NCI-H748 (cell line): ENCODE data around the gene PPTC7.
"Not testable (repeated sequence)": the region's sequence is repeated elsewhere in the genome, so short reads cannot be mapped to it uniquely, and the experiment has no call there.

ENCODE experiments used
- DNase-seq: peaks from one replicate; lab custom pipeline; 2025; ENCODE audit not compliant: unreplicated experiment; lab: John Stamatoyannopoulos, UW

PPTC7 gene

DNA sequence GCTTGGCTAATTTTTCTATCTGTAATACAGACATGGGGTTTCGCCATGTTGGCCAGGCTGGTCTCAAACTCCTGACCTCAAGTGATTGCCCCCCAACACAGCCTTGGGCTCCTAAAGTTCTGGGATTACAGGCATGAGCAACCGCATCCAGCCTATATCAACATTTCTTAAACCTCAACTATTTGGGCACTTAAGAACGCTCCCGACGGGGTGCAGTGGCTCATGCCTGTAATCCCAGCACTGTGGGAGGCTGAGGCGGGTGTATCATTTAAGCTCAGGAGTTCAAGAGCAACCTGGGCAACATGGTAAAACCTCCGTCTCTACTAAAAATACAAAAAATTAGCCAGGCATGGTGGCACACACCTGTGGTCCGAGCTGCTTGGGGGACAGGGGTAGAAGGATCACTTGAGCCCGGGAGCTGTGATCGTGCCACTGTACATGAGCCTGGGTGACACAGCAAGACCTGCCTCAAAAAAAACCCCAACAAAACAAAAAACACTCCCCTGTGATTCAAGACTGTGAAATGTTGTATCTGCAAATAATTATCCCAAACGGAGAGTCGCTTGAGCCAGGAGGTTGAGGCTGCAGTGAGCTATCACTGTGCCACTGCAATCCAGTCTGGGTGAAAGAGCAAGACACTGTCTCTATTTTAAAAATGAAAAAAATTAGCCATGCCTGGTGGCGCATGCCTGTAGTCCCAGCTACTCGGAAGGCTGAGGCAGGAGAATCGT lies 21.5 kb downstream of the PPTC7 start:
- no peak for DNase-seq

DNA sequence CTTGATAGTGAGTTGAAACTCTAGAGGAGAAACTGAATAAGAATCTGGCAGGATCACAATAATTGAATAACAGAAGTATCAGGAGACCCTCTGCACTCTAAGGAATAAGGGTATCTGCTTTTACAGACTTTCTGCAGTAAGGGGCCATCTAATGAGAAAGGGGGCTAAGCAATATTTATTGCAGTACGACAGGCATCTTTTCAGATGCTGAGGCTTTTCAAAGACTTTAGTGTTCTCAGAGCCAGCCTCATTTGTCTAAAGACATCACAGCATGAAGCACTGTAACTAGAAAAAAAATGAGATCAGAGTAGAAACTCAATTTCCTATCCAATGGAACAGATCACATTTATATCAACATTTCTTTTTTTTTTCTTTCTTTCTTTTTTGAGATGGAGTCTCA lies 22.2 kb downstream of the PPTC7 start:
- DNase-seq, result no peak

DNA sequence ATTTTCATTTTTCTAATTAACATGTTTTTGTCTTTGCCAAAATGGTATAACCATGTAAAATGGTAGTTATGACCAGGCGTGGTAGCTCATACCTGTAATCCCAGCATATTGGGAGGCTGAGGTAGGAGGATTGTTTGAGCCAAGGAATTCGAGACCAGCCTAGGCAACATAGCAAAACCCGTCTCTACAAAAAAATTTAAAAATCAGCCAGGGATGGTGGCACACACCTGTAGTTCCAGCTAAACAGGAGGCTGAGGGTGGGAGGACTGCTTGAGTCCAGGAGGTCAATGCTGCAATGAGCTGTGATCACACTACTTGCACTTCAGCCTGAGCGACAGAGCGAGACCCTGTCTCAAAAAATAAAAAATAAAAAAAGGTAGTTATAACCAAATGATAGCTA lies 23.1 kb downstream of the PPTC7 start:
- DNase-seq, result no peak

DNA sequence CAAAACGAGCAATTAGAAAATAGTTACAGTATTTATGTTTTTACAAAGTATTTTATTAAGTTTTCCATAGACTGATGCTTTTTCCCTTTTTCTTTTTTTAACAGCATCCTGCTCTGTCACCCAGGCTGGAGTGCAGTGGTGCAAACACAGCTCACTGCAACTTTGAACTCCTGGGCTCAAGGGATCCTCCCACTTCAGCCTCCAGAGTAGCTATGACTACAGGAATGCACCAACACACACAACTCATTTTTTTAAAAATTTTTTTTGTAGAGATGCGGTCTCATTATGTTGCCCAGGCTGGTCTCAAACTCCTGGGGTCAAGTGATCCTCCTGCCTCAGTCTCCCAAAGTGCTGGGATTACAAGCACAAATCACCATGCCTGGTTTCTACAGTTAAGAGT lies 24.2 kb downstream of the PPTC7 start:
- not testable (repeated sequence) for DNase-seq

DNA sequence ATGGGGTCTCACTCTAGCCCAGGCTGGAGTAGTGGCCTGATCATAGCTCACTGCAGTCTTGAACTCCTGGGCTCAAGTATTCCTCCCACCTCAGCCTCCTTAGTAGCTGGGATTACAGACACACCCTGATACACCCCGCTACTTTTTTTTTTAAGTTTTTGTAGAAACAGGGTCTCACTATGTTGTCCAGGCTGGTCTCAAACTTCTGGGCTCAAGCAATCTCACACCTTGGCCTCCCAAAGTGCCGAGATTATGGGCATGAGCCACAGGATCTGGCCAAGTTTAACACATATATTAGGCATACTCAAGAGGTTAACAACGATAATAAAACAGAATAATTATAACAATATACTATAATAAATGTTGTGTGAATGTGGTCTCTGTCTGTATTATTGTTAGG lies 25.8 kb downstream of the PPTC7 start:
- DNase-seq, result no peak

DNA sequence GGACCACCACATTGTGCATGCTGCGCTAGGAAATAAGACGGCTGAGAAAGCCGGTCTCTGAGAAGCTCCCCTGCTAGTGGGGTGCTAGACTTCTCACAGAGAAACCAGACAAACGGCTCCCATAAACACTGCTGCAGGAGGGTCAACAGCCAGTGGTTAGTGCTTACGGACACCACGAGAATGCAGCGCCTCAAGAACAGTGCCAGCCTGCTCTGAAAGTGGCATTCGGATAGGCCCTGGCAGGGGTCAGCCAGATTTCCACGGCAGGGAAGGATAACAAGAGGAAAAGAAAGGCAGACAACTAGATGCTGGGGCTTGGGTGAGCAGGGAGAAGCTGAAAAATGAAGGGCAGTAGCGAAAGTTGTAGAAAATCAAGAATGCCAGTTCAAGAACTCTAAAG lies 26.4 kb downstream of the PPTC7 start:
- no peak for DNase-seq

DNA sequence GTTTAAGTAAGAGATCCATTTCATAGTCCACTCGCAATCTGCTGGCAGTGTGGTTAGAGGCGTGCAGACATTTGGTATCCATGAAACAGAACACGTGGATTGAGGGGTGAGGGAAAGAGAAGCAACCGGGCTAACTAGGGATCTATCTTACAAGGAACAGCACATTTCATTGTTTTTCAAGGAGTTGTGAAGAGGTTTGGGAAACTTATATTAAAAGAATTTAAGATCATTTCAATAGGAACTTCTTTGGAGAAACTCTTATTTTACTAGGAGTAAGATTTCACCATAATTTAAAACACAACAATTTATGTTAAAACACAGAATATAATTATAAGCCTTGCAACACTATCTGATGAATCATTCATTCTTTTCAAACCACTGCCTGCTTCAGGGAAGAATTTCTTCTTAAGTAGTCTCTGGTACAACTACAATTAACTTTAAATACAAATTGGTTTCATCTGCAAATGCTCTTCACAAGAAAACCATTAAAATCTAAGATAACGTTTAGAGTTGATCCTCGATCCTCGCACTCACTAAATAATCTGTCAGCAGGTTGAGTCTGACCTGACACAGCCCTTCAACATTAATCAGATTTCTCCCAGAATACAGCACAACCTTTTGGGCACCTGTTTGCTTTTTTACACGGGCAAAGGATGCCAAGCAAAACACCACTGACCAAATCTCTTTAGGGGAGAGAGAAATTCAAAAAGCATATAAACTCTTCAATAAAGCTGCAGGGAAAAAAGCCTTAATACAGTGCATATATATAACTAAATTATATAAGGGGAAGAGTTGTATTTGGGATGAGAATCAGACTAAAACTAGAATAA lies 27.3 kb downstream of the PPTC7 start:
- no peak for DNase-seq

DNA sequence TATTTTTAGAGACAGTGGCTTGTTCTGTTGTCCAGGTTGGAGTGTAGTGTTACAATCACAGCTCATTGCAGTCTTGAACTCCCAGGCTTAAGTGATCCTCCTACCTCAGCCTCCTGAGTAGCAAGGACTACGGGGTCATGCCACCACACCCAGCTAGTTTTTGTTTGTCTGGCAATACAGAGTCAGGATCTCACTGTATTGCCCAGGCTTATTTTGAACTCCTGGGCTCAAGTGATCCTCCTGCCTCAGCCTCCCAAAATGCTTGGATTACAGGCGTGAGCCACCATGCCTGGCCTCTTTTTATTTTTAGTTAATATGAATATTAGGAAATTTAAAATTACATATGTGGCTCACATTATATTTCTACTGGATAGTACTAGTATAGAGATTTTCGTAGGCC lies 28.9 kb downstream of the PPTC7 start:
- DNase-seq, result no peak

DNA sequence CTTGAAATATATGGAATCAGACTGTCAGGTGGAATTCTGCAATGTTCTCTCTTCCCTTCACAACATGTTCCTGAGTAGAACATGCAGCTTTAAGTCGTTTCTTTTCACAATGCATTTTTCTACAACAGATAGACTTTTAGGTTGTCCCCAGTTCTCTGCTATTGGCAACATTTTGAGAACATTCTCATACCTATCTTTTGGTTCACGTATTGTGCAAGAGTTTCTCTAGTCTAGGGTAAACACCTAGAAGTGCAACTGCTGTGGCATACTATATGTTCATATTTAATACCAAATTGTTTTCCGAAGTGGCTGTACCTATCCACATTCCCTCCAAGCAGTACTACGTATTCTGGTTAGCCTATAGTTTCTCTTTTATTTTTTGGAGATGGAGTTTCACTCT lies 32.1 kb downstream of the PPTC7 start:
- DNase-seq, result no peak

DNA sequence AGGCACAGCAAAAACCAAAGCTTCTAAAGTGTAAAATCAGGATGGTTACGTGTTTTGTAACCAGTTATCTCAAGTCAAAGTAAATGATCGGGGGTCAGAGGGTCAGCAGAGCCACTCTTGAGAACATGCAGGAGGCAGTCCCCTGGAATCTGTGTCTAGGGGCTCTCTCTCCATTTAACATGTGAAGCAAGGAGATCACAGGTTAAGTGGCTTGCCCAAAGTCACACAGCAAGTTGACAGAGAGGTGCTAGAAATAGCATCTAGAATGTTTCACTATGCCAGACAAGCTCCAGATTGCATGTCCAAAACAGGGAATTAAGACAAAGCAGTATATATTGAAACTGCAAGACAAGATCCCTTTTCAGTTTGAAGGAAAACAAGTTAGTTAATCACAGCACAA lies 33.4 kb downstream of the PPTC7 start:
- DNase-seq, result no peak

DNA sequence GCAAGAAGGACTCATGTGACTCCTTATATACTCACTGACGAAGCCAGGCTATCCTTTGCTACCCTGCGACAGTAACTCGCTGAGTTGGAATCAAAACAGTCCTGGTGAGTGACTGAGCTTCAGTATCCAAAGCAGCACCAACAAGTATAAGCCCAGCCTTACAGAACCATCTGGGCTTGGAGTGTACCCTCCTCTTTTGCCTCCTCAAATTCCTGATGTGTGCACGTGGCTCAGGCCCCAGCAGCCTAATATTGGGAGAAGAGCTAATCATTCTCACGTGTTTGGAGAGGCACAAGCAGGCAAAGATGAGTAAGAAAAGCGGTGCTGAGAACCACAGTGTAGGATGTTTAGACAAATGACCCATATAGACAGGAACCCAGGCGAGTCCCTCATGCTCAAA lies 34.4 kb downstream of the PPTC7 start:
- no peak for DNase-seq

DNA sequence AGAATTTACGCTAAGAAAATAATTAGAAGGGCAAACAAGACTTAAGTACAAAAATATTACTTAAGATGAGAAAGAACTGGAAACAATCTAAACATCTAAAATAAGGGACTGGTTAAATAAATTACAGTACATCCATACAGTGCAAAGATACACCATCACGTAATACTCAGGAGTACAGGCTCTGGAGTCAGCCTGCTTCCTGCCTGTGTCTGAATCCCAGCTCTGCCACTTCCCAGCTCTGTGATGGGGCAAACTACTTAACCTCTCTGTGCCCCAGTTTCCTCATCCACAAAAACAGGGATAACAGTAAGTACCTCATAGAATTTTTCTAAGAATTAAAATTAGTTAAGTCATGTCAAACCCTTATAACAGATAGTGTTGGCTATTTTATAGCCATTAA lies 36.0 kb downstream of the PPTC7 start:
- no peak for DNase-seq

DNA sequence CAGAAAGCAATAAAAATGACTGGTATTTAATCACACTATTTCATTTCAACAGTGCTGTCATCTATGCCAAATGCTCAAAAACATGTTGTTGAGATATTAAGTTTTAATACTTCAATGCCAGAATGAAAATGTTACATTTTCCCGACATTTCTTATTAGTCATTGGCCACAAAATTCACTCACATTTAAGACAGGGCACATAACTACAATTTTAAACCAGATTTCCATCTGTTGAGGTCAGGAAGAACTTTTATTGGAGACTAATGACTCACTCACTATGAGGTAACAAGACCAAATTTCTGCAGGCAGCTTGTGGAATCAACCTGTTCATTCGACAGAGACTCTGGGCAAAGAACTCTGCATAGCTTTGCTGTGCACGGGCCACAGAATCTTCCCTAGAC lies 36.8 kb downstream of the PPTC7 start:
- DNase-seq, result no peak

DNA sequence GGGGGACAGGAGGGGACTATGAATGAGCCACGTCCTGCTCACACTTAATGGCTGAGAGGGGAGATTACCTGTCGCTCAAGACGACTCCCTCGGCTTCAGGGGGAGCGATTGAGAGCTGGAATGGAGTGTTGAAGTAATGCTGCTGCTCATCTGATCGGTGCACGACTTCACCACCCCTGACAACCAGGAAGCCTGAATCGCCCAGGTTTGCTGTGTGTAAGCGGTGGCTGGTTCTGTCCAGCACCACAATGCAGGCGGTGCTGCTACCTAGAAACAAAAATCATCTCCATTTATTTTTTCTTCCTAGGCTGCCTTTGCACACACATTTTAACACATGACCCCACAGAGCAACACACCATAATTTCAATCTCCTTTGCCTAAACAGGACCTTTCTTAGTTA lies 37.3 kb downstream of the PPTC7 start:
- DNase-seq, result no peak

DNA sequence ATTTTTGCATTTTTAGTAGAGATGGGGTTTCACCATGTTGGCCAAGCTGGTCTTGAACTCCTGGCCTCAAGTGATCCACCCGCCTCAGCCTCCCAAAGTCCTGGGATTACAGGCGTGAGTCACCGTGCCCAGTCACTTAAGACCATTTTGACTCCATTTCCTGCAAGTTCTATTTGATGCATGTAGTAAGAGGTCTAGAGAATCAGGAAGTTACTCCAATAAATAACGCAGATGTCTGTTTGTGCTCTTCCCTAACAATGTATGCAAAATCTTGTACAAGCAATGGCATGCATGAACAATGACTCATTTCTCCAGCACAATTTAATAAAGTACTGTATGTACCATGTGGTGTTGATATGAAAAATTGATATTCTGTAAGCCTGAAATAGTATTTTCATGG lies 37.9 kb downstream of the PPTC7 start:
- not testable (repeated sequence) for DNase-seq

DNA sequence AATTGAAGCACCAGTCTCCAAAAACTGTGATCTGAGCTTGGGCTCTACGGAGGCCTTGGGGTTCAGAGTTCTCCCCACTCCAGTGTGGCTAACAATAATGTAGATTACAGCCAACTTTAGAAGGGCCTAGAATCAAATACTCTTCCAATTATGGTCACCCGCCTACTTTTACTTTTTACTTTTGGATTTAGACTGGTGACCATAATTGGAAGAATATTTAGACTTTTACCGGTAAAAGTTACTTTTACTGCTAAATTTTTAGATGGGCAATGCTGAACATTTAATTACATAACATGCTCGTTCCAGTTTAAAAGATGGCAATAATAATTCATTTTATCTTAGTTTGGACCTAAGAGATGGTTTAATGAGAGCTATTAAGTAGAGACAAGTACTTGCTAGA lies 39.2 kb downstream of the PPTC7 start:
- DNase-seq, result no peak

DNA sequence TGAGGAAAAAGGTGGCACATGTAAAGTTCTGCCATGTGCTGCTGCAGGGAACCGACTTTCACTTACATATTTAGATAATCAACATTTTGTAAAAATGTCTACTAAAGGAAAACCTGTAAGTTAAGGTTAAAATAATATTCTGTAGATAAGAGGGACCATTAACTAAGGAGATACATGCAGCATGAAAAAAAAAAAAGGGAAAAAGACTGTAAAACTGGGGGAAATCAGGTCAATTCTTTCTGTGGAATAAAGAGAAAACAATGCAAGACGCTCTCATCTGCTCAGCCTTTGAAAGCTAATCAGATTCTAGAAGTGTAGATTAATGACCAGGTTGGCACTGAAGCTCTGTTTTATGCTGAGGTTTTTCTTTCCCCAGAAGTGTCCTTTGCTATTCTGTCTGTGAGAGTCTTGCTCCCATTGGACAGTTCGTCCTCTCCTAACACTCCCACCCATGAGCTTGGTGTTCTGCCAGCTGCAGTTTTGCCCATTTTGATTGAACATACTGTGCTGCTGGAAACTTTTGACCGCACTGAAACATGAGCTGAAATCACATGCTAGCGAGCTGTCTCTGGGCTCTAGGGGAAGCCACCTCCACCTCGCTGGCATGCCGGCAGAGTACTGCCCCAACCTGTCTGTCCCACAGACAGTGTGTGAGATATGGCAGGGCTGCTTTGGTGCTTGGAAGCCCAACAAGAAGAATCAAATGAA lies 39.7 kb downstream of the PPTC7 start:
- no peak for DNase-seq

DNA sequence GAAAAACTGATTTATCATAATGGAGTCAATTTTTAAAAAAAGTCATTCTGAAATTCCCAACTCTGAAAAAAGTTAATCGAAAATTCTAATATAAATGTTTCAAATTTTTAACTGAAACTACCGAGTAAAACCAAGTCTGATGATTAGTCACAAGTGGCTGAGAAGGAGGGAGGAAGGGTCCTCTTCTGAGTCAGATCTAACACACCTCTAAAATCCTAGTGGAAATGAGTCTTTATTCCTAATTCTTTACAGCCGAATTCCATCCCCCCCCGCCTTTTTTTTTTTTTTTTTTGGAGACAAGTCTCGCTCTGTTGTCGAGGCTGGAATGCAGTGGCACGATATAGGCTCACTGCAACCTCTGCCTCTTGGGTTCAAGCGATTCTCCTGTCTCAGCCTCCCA lies 43.1 kb downstream of the PPTC7 start:
- no peak for DNase-seq

DNA sequence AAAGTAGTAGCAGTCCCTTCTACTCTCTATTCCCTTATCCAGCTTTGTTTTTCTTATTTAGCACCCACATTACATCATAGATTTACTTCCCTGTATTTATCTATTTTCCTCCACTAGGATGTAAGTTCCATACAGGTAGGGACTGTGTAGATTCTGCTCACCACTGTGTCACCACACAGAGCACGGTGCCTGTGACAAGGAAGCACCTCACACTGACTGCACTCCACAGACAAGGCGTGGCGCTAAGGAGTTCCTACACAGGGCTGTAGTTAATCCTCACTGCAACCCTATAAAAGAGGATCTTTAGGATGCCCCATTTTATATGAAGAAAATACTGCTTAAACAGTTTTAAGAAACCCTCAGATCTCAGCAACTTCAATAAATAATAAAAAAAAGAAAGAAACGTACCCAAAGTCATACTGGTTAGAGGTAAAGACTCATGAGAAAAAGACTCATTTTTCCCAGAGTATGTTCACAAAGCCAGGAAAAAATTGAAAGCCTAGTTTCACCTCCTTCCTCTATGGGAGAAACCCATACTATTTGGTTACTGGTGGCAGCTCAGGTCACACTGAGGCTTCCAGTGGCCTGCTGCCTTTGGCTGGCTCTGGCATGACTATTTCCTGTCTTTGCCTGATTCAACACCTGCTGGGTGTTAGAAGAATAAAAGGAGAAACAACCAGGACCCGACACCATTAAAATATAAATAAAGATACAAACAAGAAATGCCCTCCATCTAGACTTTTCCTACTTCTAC lies 44.1 kb downstream of the PPTC7 start:
- DNase-seq, result no peak

DNA sequence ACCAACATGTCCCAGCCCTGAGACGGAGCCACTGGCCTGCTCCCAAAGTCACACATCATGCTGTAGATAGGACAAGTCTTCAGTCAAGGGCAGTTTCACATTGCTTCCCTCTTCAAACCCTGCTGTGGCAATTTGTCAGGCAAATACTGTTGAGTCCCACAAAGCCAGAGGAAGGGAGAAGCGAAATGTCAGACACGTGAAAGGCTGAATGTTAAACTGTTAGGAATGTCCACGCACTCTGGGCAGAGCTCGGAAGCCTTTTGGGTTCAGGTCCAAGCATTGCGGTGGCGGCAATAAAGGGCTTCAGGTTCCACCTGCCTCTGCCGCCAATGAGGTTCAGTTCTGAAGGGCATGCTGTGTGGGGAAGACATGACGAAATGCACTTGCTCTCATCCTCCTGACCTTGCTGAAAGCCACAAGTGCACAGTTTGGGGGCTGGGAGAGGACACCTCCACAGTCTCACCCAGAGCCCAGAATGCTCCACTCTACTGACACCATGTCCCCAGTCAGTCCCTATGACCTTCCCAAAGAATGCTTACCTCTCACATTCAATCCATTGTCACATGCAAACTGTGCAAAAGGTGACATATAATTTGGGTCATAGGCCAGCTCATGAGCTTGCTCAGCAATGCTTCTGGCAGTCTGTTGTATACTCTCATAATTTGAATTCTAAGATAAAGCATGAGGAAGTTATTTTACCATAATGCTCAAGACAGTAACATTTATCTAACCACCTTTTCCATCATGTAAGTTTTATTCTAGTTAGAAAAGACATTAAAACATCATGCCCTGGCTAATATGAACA lies 45.3 kb downstream of the PPTC7 start:
- no peak for DNase-seq
